Caco-2 (cell line): ENCODE measurements around the gene RABL6. TPM values are rescaled to one million over a fixed set of nuclear protein-coding genes. Genes with fewer than 3 reads are reported as not detected.

Source experiments
- BruUV-seq: library from RNA; stranded (reverse); fragments of 400-500 nt; replicated peaks from 2 replicates; lab custom pipeline; 2021; lab: Mats Ljungman, UMichigan
- CTCF ChIA-PET: fragments of 300-600 bp; sonication (Branson Sonifier 250); formaldehyde crosslinking; loops from one replicate; lab custom pipeline; 2022; ENCODE audit warnings: antibody characterized with exemption; lab: Charles Lee
- POLR2A ChIA-PET: fragments of 300-600 bp; sonication (Branson Sonifier 250); formaldehyde crosslinking; loops from one replicate; lab custom pipeline; 2022; ENCODE audit warnings: antibody characterized with exemption; lab: Charles Lee
- DNase-seq, 2 experiments: peaks; one replicate each; pipeline versions ENCODE4 v3.0.0 to v3.0.0-alpha.2; 2020 to 2022
- H3K27me3 ChIP-seq: replicated peaks from 2 replicates; pipeline ENCODE4 v1.6.0; 2011; ENCODE audit warnings: low read length; ENCODE audit not compliant: control insufficient read depth, insufficient read depth
- H3K36me3 ChIP-seq: 2 replicates; pipeline ENCODE4 v1.5.1; 2011; ENCODE audit warnings: low read length; ENCODE audit not compliant: control insufficient read depth, insufficient read depth
- H3K4me1 ChIP-seq: fragments of 250-450 bp; sonication (Bioruptor Pico); 2 replicates; pipeline ENCODE4 v1.5.1; 2020; ENCODE audit warnings: mild to moderate bottlenecking
- H3K4me3 ChIP-seq: 2 replicates; pipeline ENCODE4 v1.5.1; 2011; ENCODE audit warnings: low read depth, mild to moderate bottlenecking, control low read depth, low read length
- H3K9me3 ChIP-seq: fragments of 250-450 bp; sonication (Bioruptor Pico); 2 replicates; pipeline ENCODE4 v1.5.1; 2020; ENCODE audit warnings: mild to moderate bottlenecking, moderate library complexity
- H3K27ac Mint-ChIP-seq: one replicate; pipeline ENCODE4 v1.8.0; 2022; ENCODE audit warnings: mixed read lengths; ENCODE audit not compliant: unreplicated experiment
- H3K27me3 Mint-ChIP-seq: one replicate; pipeline ENCODE4 v1.8.0; 2022; ENCODE audit warnings: mixed read lengths; ENCODE audit not compliant: insufficient read depth, unreplicated experiment
- H3K36me3 Mint-ChIP-seq: one replicate; pipeline ENCODE4 v1.8.0; 2022; ENCODE audit warnings: mild to moderate bottlenecking, mixed read lengths; ENCODE audit not compliant: insufficient read depth, unreplicated experiment
- H3K4me1 Mint-ChIP-seq: one replicate; pipeline ENCODE4 v1.8.0; 2022; ENCODE audit warnings: low read depth, mixed read lengths; ENCODE audit not compliant: unreplicated experiment
- H3K4me3 Mint-ChIP-seq: one replicate; pipeline ENCODE4 v1.8.0; 2022; ENCODE audit warnings: mild to moderate bottlenecking, moderate library complexity, mixed read lengths; ENCODE audit not compliant: unreplicated experiment
- H3K9me3 Mint-ChIP-seq: one replicate; pipeline ENCODE4 v1.8.0; 2022; ENCODE audit warnings: mixed read lengths; ENCODE audit not compliant: unreplicated experiment
- intact Hi-C: fragments of 100-400 bp; cut with micrococcal nuclease; formaldehyde crosslinking; loops from one replicate; pipeline ENCODE4 v1.10.0; 2022; ENCODE audit not compliant: unreplicated experiment
- total RNA-seq: library from RNA; stranded (reverse); gene quantifications from 2 replicates; pipeline ENCODE4 v1.2.3, GENCODE V29; 2022
- TF ChIP-seq, protein P1 (sequence below), 2 experiments: fragments of 200-600 bp in 1 of 2; IDR thresholded peaks; 1 replicate in 1 of 2; 2 replicates in 1 of 2; pipeline versions ENCODE4 v1.5.1 to v1.8.0; 2011 to 2022; ENCODE audit warnings: antibody characterized with exemption in 1 of 2, control low read depth in 1 of 2, inconsistent platforms in 1 of 2, low read depth in 1 of 2, low read length in 1 of 2, mild to moderate bottlenecking in 1 of 2, moderate library complexity in 1 of 2; ENCODE audit not compliant: insufficient read depth in 1 of 2, severe bottlenecking in 1 of 2, unreplicated experiment in 1 of 2

The RABL6 gene
- total RNA-seq, 1 experiment from 2014 or later = 138 TPM

DNA sequence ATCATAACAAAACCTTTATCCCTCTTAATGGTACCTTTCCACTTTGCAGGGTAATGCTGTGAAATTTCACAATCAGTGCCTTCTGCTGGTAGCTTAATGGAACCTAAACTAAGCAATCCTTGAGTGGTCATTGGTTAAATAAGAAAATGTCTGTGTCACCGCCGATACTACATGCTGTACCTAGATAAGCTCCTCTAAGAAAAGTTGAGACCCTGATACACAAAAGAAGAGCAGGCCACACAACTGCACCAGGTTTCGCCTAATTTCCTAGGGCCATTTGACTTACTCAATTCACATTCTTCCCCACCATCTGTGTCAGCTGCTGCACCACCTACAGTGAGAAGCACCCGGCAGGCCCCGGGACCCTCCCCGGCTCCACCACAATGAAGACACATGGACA is 67.4 kb downstream of the RABL6 start:
- Mint-ChIP-seq H3K4me1 (no peaks in the 10 kb centered on the region), H3K27ac (no peak overlapping the region), H3K36me3 (peaks cover 9% of the 10 kb centered on the region), H3K4me3 (no peak overlapping the region), H3K9me3 (peaks cover 30% of the 10 kb centered on the region), H3K27me3 (no peaks in the 10 kb centered on the region)
- intact Hi-C loops = no loop called here
- POLR2A ChIA-PET = no interaction called here
- Histone ChIP-seq H3K9me3 (peaks cover 29% of the 10 kb centered on the region), H3K27me3 (no peaks in the 10 kb centered on the region), H3K4me3 (no peak overlapping the region), H3K4me1 (no peaks in the 10 kb centered on the region), H3K36me3 (no peaks in the 10 kb centered on the region)
- TF ChIP-seq, protein P1, sequence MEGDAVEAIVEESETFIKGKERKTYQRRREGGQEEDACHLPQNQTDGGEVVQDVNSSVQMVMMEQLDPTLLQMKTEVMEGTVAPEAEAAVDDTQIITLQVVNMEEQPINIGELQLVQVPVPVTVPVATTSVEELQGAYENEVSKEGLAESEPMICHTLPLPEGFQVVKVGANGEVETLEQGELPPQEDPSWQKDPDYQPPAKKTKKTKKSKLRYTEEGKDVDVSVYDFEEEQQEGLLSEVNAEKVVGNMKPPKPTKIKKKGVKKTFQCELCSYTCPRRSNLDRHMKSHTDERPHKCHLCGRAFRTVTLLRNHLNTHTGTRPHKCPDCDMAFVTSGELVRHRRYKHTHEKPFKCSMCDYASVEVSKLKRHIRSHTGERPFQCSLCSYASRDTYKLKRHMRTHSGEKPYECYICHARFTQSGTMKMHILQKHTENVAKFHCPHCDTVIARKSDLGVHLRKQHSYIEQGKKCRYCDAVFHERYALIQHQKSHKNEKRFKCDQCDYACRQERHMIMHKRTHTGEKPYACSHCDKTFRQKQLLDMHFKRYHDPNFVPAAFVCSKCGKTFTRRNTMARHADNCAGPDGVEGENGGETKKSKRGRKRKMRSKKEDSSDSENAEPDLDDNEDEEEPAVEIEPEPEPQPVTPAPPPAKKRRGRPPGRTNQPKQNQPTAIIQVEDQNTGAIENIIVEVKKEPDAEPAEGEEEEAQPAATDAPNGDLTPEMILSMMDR (IDR thresholded peaks at IDR 0.05; ENCODE audit: insufficient read depth in 1 of 2, low read depth in 1 of 2, low read length in 1 of 2, severe bottlenecking in 1 of 2, unreplicated experiment in 1 of 2) = no peak
- CTCF ChIA-PET = interaction anchor here (0.7 kb wide), 1 partner anchor 33 kb away, joined by 3 read pairs; no protein-coding TSS in a partner anchor
- BruUV-seq = no TSS peak
- DNase-seq = no peak

DNA sequence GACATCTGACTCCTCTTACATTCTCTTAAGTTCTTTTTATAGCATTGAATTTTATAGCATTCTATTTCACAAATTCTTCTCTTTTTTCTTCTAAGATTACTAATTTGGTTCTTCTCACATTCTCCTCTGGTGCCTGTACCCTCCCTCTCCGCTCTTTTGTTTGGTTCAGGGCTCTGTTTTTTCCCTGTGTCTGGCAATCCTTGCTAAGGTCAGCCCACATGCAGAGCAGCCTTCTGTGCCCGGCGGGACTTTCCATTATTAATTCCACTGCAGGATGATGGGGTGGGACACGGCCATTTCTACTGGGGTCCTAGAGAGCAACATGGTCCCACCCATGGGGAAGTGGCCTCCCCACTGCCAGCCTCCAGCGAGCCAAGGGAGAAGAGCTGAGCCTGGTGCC is 68.7 kb downstream of the RABL6 start:
- Mint-ChIP-seq H3K4me1 (no peaks in the 10 kb centered on the region), H3K4me3 (no peak overlapping the region), H3K9me3 (peaks cover 30% of the 10 kb centered on the region), H3K27me3 (no peaks in the 10 kb centered on the region), H3K36me3 (peaks cover 9% of the 10 kb centered on the region), H3K27ac (no peak overlapping the region)
- H3K27me3 ChIP-seq = no peaks in the 10 kb centered on the region
- H3K36me3 ChIP-seq = no peaks in the 10 kb centered on the region
- intact Hi-C loops = no loop called here
- CTCF ChIA-PET = interaction anchor here (0.6 kb wide), 1 partner anchor 28 kb away, joined by 3 read pairs; no protein-coding TSS in a partner anchor
- peaks cover 18% of the 10 kb centered on the region for H3K9me3 ChIP-seq
- TF ChIP-seq, protein P1 (IDR thresholded peaks at IDR 0.05; ENCODE audit: insufficient read depth in 1 of 2, low read depth in 1 of 2, low read length in 1 of 2, severe bottlenecking in 1 of 2, unreplicated experiment in 1 of 2) = no peak
- H3K4me1 ChIP-seq = peaks cover 2% of the 10 kb centered on the region
- no peak overlapping the region for H3K4me3 ChIP-seq
- no TSS peak for BruUV-seq
- no peak for DNase-seq
- POLR2A ChIA-PET = no interaction called here

DNA sequence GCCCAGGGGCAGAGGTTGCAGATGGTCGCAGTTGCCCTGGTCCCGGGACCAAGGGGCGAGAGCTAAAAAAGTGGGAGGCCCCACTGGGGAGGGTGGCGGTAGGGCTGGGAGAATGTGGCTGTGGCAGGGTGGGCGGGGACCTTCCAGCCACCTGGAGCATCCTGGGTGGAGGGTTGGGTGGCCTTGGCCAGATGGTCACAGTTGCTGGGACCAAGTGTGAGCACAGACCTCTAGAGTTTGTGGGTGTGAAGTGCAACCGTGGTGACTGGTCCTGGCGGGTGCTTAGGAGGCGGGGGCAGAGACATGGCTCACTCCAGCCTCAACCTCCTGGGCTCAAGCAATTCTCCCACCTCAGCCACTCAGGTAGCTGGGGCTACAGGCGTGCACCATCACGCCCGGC is 72.9 kb downstream of the RABL6 start:
- H3K4me3 Mint-ChIP-seq = no peak overlapping the region
- no peak for DNase-seq
- POLR2A ChIA-PET = no interaction called here
- intact Hi-C loops = no loop called here
- no TSS peak for BruUV-seq
- H3K36me3 Mint-ChIP-seq = peaks cover 9% of the 10 kb centered on the region
- H3K9me3 Mint-ChIP-seq = peaks cover 13% of the 10 kb centered on the region
- no peaks in the 10 kb centered on the region for H3K36me3 ChIP-seq
- TF ChIP-seq, protein P1 (IDR thresholded peaks at IDR 0.05; ENCODE audit: insufficient read depth in 1 of 2, low read depth in 1 of 2, low read length in 1 of 2, severe bottlenecking in 1 of 2, unreplicated experiment in 1 of 2) = no peak
- peaks cover 24% of the 10 kb centered on the region for H3K4me1 ChIP-seq
- H3K4me1 Mint-ChIP-seq = no peaks in the 10 kb centered on the region
- no peaks in the 10 kb centered on the region for H3K27me3 Mint-ChIP-seq
- H3K4me3 ChIP-seq = no peak overlapping the region
- H3K9me3 ChIP-seq = no peaks in the 10 kb centered on the region
- H3K27me3 ChIP-seq = no peaks in the 10 kb centered on the region
- no peak overlapping the region for H3K27ac Mint-ChIP-seq
- CTCF ChIA-PET = interaction anchor here (2.0 kb wide), 1 partner anchor 166 kb away, joined by 4 read pairs; the partner anchor contains the start of gene NPDC1
